H1 (cell line): ENCODE measurements around the gene ADAM12. TPM values are rescaled to one million over a fixed set of nuclear protein-coding genes. Genes with fewer than 3 reads are reported as not detected.

Source experiments
- BRCA1 ChIP-seq: IDR thresholded peaks from 2 replicates; pipeline ENCODE4 v1.6.1; 2012; ENCODE audit warnings: low read depth, low read length, improper control_type of control experiment
- KDM1A ChIP-seq: fragments of 200-600, 300-600 bp; sonication (generic); IDR thresholded peaks from 2 replicates; pipeline ENCODE4 v1.7.1; 2016; ENCODE audit warnings: mild to moderate bottlenecking, low read length, borderline replicate concordance
- SP2 ChIP-seq: IDR thresholded peaks from 2 replicates; pipeline ENCODE4 v1.6.1; 2012; ENCODE audit warnings: mild to moderate bottlenecking, low read length, inconsistent platforms
- polyA plus RNA-seq, 7 experiments: library from polyadenylated mRNA; depleted of rRNA in 3 of 7; stranded (reverse) in 5 of 7; unstranded in 2 of 7; fragments of >200 nt in 5 of 7; fragments of 200-250 nt in 2 of 7; gene quantifications; 1 replicate in 5 of 7; 2 replicates in 1 of 7; 4 replicates in 1 of 7; pipeline versions ENCODE4 v1.2.1 to v1.2.3, GENCODE V29; 2011 to 2013; ENCODE audit warnings: missing spikeins in 2 of 7, mixed read lengths in 2 of 7
- total RNA-seq: library from RNA; stranded (reverse); fragmentation: NEBNext Ultra II Directional; extraction: Animal tissue kit (Norgen Biotek cat#: 25700); gene quantifications from 2 replicates; pipeline ENCODE4 v1.2.1, GENCODE V29; 2021

ADAM12 gene
- total and polyA plus RNA-seq, 2 of the 8 experiments (the other 6 are each of a cell fraction or from before 2014, with no cell fraction given): 0.07 to 0.17 TPM

DNA sequence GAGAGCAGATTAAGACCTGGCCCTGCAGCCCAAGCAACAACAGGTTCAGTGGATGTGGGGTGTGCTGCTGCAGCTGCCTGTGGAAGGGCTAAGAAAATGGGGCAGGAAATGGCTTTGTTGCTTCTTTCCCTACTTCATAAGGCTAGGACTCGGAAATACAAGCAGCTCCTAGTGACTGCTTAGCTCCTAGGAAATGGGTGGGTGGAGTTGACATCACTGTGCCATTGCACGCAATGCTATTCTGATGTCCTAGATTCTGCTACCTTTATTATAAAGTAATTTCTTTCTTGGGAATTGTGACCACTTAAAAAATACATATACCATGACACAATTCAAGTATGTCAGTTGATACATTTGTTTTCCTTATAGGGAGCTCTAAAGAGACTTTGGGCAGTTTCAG is 336.1 kb downstream of the ADAM12 start (continued):
- no peak for TF ChIP-seq KDM1A
- no peak for TF ChIP-seq BRCA1
- TF ChIP-seq SP2: no peak
- TF ChIP-seq, all 59 proteins: peak for 0
